HCT116 (cell line): ENCODE results near the gene MCC. TPM values are rescaled to one million over a fixed set of nuclear protein-coding genes. Genes with fewer than 3 reads are reported as not detected.

Experiments
- ATAC-seq: fragments of 200-7000 bp; cut with Tn5 transposase; 2 replicates; pipeline ENCODE4 v1.9.1; 2020; ENCODE audit warnings: mild to moderate bottlenecking, moderate library complexity
- BruUV-seq: library from RNA; stranded (reverse); fragments of 400-500 nt; replicated peaks from 2 replicates; lab custom pipeline; 2021; lab: Mats Ljungman, UMichigan
- CTCF ChIA-PET: fragments of 300-600 bp; sonication (Branson Sonifier 250); formaldehyde crosslinking; loops from one replicate; lab custom pipeline; 2021; ENCODE audit warnings: antibody characterized with exemption; lab: Charles Lee
- POLR2A ChIA-PET: fragments of 300-600, 350-600 bp; sonication (Branson Sonifier 250); formaldehyde crosslinking; loops from one replicate; lab custom pipeline; 2021; ENCODE audit warnings: antibody characterized with exemption; lab: Charles Lee
- RAD21 ChIA-PET, 2 experiments: fragments of 300-600 bp; sonication (Branson Sonifier 250); formaldehyde crosslinking; loops; one replicate each; lab custom pipeline; 2023; ENCODE audit warnings: low total read pairs in 2 of 2; ENCODE audit not compliant: uncharacterized antibody in 2 of 2, unreplicated experiment in 2 of 2, low non-redundant PET in 1 of 2; lab: Charles Lee
- DNase-seq: peaks from one replicate; pipeline ENCODE4 v3.0.0-alpha.2; 2010; ENCODE audit warnings: low read depth, low spot score
- H2AFZ ChIP-seq: fragments of 200-600 bp; shearing (Covaris generic), sonication (generic); 2 replicates; pipeline ENCODE4 v1.6.1; 2017; ENCODE audit warnings: low read depth, mixed run types, mixed read lengths, antibody characterized with exemption, low read length; ENCODE audit not compliant: poor library complexity, severe bottlenecking
- H3K27ac ChIP-seq: 2 replicates; pipeline ENCODE4 v1.5.1; 2012; ENCODE audit warnings: low read depth, low read length
- H3K27me3 ChIP-seq: fragments of 200-600 bp; sonication (generic); 2 replicates; pipeline ENCODE4 v1.6.1; 2016; ENCODE audit warnings: mixed run types, low read length, mixed read lengths; ENCODE audit not compliant: insufficient read depth
- H3K36me3 ChIP-seq, 2 experiments: fragments of 200-500 bp in 1 of 2; fragments of 200-600 bp in 1 of 2; sonication (Bioruptor generic) in 1 of 2; sonication (generic) in 1 of 2; 2 replicates each; pipeline versions ENCODE4 v1.5.1 to v1.6.1; 2014 to 2016; ENCODE audit warnings: low read length in 2 of 2, inconsistent platforms in 1 of 2, mixed read lengths in 1 of 2, mixed run types in 1 of 2; ENCODE audit not compliant: insufficient read depth in 2 of 2, control insufficient read depth in 1 of 2
- H3K4me1 ChIP-seq, 2 experiments: fragments of 200-600 bp in 1 of 2; sonication (generic) in 1 of 2; 2 replicates each; pipeline versions ENCODE4 v1.5.1 to v1.6.1; 2012 to 2017; ENCODE audit warnings: low read length in 2 of 2, inconsistent platforms in 1 of 2, mild to moderate bottlenecking in 1 of 2, mixed read lengths in 1 of 2, mixed run types in 1 of 2, moderate library complexity in 1 of 2; ENCODE audit not compliant: insufficient read depth in 2 of 2, control insufficient read depth in 1 of 2
- H3K4me2 ChIP-seq: fragments of 200-600 bp; sonication (generic); 2 replicates; pipeline ENCODE4 v1.6.1; 2017; ENCODE audit warnings: mixed run types, low read length, mixed read lengths
- H3K4me3 ChIP-seq, 2 experiments: fragments of 200-600 bp in 1 of 2; sonication (generic) in 1 of 2; replicated peaks in 1 of 2; 2 replicates each; pipeline ENCODE4 v1.5.1; 2011 to 2016; ENCODE audit warnings: low read length in 2 of 2, control low read depth in 1 of 2, low read depth in 1 of 2, mild to moderate bottlenecking in 1 of 2, mixed read lengths in 1 of 2, mixed run types in 1 of 2
- H3K79me2 ChIP-seq: fragments of 200-600 bp; sonication (generic); 2 replicates; pipeline ENCODE4 v1.6.1; 2017; ENCODE audit warnings: mild to moderate bottlenecking, mixed run types, low read length, moderate library complexity, mixed read lengths; ENCODE audit not compliant: insufficient read depth
- H3K9ac ChIP-seq: fragments of 200-600 bp; sonication (generic); 2 replicates; pipeline ENCODE4 v1.6.1; 2016; ENCODE audit warnings: low read length, mixed read lengths
- H3K9me2 ChIP-seq: fragments of 200-600 bp; sonication (generic), shearing (Covaris generic); 2 replicates; pipeline ENCODE4 v1.6.1; 2017; ENCODE audit warnings: mixed run types, mild to moderate bottlenecking, moderate library complexity; ENCODE audit not compliant: insufficient read depth
- H3K9me3 ChIP-seq, 2 experiments: fragments of 200-500 bp in 1 of 2; fragments of 200-600 bp in 1 of 2; sonication (Bioruptor generic) in 1 of 2; sonication (generic) in 1 of 2; 2 replicates each; pipeline ENCODE4 v1.6.1; 2014 to 2017; ENCODE audit warnings: low read length in 2 of 2, mixed read lengths in 2 of 2, inconsistent platforms in 1 of 2, low read depth in 1 of 2, mild to moderate bottlenecking in 1 of 2, mixed run types in 1 of 2, moderate library complexity in 1 of 2; ENCODE audit not compliant: control insufficient read depth in 1 of 2, insufficient read depth in 1 of 2
- H4K20me1 ChIP-seq: fragments of 200-600 bp; sonication (generic), shearing (Covaris generic); 2 replicates; pipeline ENCODE4 v1.6.1; 2017; ENCODE audit warnings: mixed run types, mild to moderate bottlenecking, moderate library complexity; ENCODE audit not compliant: insufficient read depth
- ATF3 ChIP-seq: IDR thresholded peaks from 2 replicates; pipeline ENCODE4 v1.6.1; 2012
- CBX3 ChIP-seq: IDR thresholded peaks from 2 replicates; pipeline ENCODE4 v1.6.1; 2012; ENCODE audit warnings: low read depth
- CEBPB ChIP-seq: IDR thresholded peaks from 2 replicates; pipeline ENCODE4 v1.6.1; 2012; ENCODE audit warnings: low read depth
- CTCF ChIP-seq, 3 experiments: fragments of 200-600 bp in 1 of 3; sonication (generic) in 1 of 3; IDR thresholded peaks in 2 of 3; conservative IDR thresholded peaks in 1 of 3; 2 replicates each; pipeline ENCODE4 v1.5.1; 2012 to 2017; ENCODE audit warnings: low read depth in 2 of 3, low read length in 2 of 3, antibody characterized with exemption in 1 of 3, borderline replicate concordance in 1 of 3, control low read depth in 1 of 3, mild to moderate bottlenecking in 1 of 3, mixed read lengths in 1 of 3, mixed run types in 1 of 3, moderate library complexity in 1 of 3; ENCODE audit not compliant: insufficient read depth in 1 of 3
- EGR1 ChIP-seq: IDR thresholded peaks from 2 replicates; pipeline ENCODE4 v1.6.1; 2012; ENCODE audit warnings: low read depth
- EZH2 ChIP-seq: fragments of 200-600 bp; sonication (generic); IDR thresholded peaks from 2 replicates; pipeline ENCODE4 v1.6.1; 2017; ENCODE audit warnings: antibody characterized with exemption, mixed run types
- EZH2phosphoT487 ChIP-seq: fragments of 200-600 bp; IDR thresholded peaks from 2 replicates; pipeline ENCODE4 v1.6.1; 2018; ENCODE audit warnings: antibody characterized with exemption, borderline replicate concordance
- FOSL1 ChIP-seq: IDR thresholded peaks from 2 replicates; pipeline ENCODE4 v1.6.1; 2012; ENCODE audit warnings: low read depth
- JUND ChIP-seq: IDR thresholded peaks from 2 replicates; pipeline ENCODE4 v1.6.1; 2012
- POLR2A ChIP-seq: IDR thresholded peaks from 2 replicates; pipeline ENCODE4 v1.7.0; 2011; ENCODE audit warnings: borderline replicate concordance; ENCODE audit not compliant: insufficient read depth, insufficient read length; ENCODE audit errors: extremely low read depth
- REST ChIP-seq: IDR thresholded peaks from 2 replicates; pipeline ENCODE4 v1.6.1; 2012; ENCODE audit warnings: low read depth
- SIN3A ChIP-seq: IDR thresholded peaks from 2 replicates; pipeline ENCODE4 v1.6.1; 2012; ENCODE audit warnings: low read depth
- SP1 ChIP-seq: IDR thresholded peaks from 2 replicates; pipeline ENCODE4 v1.6.1; 2012; ENCODE audit warnings: low read depth
- TCF7L2 ChIP-seq: IDR thresholded peaks from 2 replicates; pipeline ENCODE4 v1.7.0; 2011; ENCODE audit warnings: borderline replicate concordance, inconsistent platforms; ENCODE audit not compliant: insufficient read depth, insufficient read length; ENCODE audit errors: extremely low read depth
- YY1 ChIP-seq: IDR thresholded peaks from 2 replicates; pipeline ENCODE4 v1.6.1; 2011; ENCODE audit warnings: low read length, low read depth, moderate library complexity, mild to moderate bottlenecking; ENCODE audit not compliant: insufficient replicate concordance; ENCODE audit errors: extremely low read depth
- ZBTB33 ChIP-seq: IDR thresholded peaks from 2 replicates; pipeline ENCODE4 v1.6.1; 2011; ENCODE audit warnings: mild to moderate bottlenecking, low read length, moderate library complexity; ENCODE audit not compliant: insufficient replicate concordance; ENCODE audit errors: extremely low read depth
- ZNF274 ChIP-seq: fragments of 200-500 bp; sonication (Bioruptor generic); IDR thresholded peaks from 2 replicates; pipeline ENCODE4 v1.6.1; 2014; ENCODE audit warnings: mild to moderate bottlenecking, low read depth, low read length, inconsistent platforms
- intact Hi-C: fragments of 100-400 bp; cut with micrococcal nuclease; formaldehyde crosslinking; loops from 2 replicates; pipeline ENCODE4 v1.10.0; 2022
- total RNA-seq: library from RNA; stranded (reverse); gene quantifications from one replicate; pipeline ENCODE4 v1.2.1, GENCODE V29; 2021; ENCODE audit not compliant: unreplicated experiment

The MCC gene
- total RNA-seq, 1 experiment from 2014 or later, result 20.1 TPM

GRCh38 chr5:113495422-113495841, 7.2 kb upstream of the MCC start:
- Histone ChIP-seq H3K9me3 (peaks cover 0 to 10% of the 10 kb centered on the region in 2 experiments; a peak in 1 of 4 replicates), H3K27ac (no peak overlapping the region), H4K20me1 (no peaks in the 10 kb centered on the region), H3K36me3 (no peaks in the 10 kb centered on the region)
- no TSS peak for BruUV-seq
- ChIA-PET POLR2A (no interaction called here), RAD21 (no interaction called here)
- intact Hi-C loops, result no loop called here
- TF ChIP-seq REST (no peak), CBX3 (no peak), JUND (no peak), SIN3A (no peak), SP1 (no peak), CEBPB (no peak), EZH2phosphoT487 (no peak), EGR1 (no peak), ZBTB33 (no peak), EZH2 (no peak), CTCF (IDR thresholded peaks at IDR 0.05 in 2 of 3, conservative IDR thresholded peaks at IDR 0.05 in 1 of 3; ENCODE audit: borderline replicate concordance in 1 of 3, insufficient read depth in 1 of 3, low read depth in 2 of 3, low read length in 2 of 3) (no peak), POLR2A (no peak), ATF3 (no peak), FOSL1 (no peak), TCF7L2 (no peak), ZNF274 (no peak), YY1 (no peak)
- TF ChIP-seq, all 23 proteins: peak for 0
- DNase-seq (no peak), ATAC-seq (no peak)
- H3K79me2 ChIP-seq, result no peaks in the 10 kb centered on the region
- H3K9me2 ChIP-seq, result no peaks in the 10 kb centered on the region
- no peaks in the 10 kb centered on the region for H3K4me1 ChIP-seq
- no peak overlapping the region for H2AFZ ChIP-seq
- CTCF ChIA-PET, result interaction anchor here (0.8 kb wide), 1 partner anchor 15 kb away, joined by 3 read pairs; no protein-coding TSS in a partner anchor
- no peak overlapping the region for H3K9ac ChIP-seq
- no peak overlapping the region for H3K4me3 ChIP-seq
- H3K4me2 ChIP-seq, result no peak overlapping the region
- no peaks in the 10 kb centered on the region for H3K27me3 ChIP-seq
